Measurements from ENCODE around the gene EPHA3. TPM values are rescaled to one million over a fixed set of nuclear protein-coding genes. Genes with fewer than 3 reads are reported as not detected.

Gene EPHA3
- total and polyA plus RNA-seq, 5 donors from 2014 or later, result not detected

DNA sequence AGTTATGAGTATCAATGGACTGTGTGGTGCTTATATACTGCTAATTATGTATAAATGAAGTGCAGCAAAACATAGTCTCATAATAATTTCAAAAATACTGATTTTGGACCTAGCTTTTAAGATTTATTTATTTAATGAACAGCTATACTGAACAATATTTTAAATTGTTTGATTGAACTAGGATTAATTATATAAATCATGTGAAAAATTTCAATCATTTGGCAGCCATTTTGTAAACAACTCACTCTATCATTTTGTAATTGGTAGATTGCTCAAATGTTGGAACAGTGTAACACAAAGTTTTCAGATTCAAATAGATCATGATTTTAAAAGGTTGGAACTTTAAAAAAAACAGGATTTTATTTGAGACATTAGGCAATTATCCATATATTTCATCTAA is 47.0 kb downstream of the EPHA3 start:
- Histone ChIP-seq H3K4me1 (ENCODE audit: control insufficient read depth, insufficient read depth, low read length, poor library complexity, severe bottlenecking) (no peaks in the 10 kb centered on the region), H3K36me3 (ENCODE audit: control insufficient read depth, insufficient read depth, low read length) (no peaks in the 10 kb centered on the region), H3K27ac (ENCODE audit: insufficient read depth, low read length, poor library complexity, severe bottlenecking) (no peak overlapping the region), H3K4me3 (ENCODE audit: low read depth, low read length) (no peak overlapping the region), H3K27me3 (ENCODE audit: control insufficient read depth, insufficient read depth, low read length) (no peaks in the 10 kb centered on the region), H3K9me3 (ENCODE audit: control insufficient read depth in 2 of 2, low read length in 2 of 2) (no peaks in the 10 kb centered on the region)
- Mint-ChIP-seq H3K27me3 (no peaks in the 10 kb centered on the region), H3K4me1 (no peaks in the 10 kb centered on the region), H3K9me3 (peaks cover 0 to 10% (median 3%) of the 10 kb centered on the region in 7 donors), H3K36me3 (no peaks in the 10 kb centered on the region), H3K27ac (no peak overlapping the region), H3K4me3 (no peak overlapping the region)
- ATAC-seq (ENCODE audit: low read depth in 2 of 2), result no peak
- no peak for DNase-seq

GRCh38 chr3:89155811-89156210 is 48.4 kb downstream of the EPHA3 start:
- Histone ChIP-seq H3K9me3 (ENCODE audit: control insufficient read depth in 2 of 2, low read length in 2 of 2) (no peaks in the 10 kb centered on the region), H3K27me3 (ENCODE audit: control insufficient read depth, insufficient read depth, low read length) (no peaks in the 10 kb centered on the region), H3K36me3 (ENCODE audit: control insufficient read depth, insufficient read depth, low read length) (no peaks in the 10 kb centered on the region), H3K4me3 (ENCODE audit: low read depth, low read length) (no peak overlapping the region), H3K27ac (ENCODE audit: insufficient read depth, low read length, poor library complexity, severe bottlenecking) (no peak overlapping the region), H3K4me1 (ENCODE audit: control insufficient read depth, insufficient read depth, low read length, poor library complexity, severe bottlenecking) (no peaks in the 10 kb centered on the region)
- Mint-ChIP-seq H3K9me3 (peaks cover 0 to 10% (median 3%) of the 10 kb centered on the region in 7 donors), H3K36me3 (no peaks in the 10 kb centered on the region), H3K27ac (no peak overlapping the region), H3K4me3 (no peak overlapping the region), H3K4me1 (no peaks in the 10 kb centered on the region), H3K27me3 (no peaks in the 10 kb centered on the region)
- DNase-seq (no peak), ATAC-seq (ENCODE audit: low read depth in 2 of 2) (no peak)

DNA sequence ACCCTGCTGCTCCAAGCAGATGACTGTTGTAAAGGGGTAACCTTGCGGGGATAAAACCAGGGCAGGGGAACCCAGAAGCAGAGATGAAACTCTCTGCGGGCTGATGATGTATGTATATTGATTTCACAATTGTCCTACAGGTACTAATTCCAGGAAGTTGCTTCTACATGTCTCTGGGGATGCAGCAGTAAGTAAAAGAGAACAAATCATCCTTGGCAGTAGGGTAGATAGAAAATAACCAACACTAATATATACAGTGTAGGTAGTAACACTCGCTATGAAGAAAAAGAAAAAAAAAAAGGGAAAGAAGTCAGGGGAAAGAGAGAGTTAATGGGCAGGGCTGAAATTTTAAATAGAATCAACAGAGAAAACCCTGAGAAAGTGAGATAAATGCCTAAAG is 50.2 kb downstream of the EPHA3 start:
- H3K27ac Mint-ChIP-seq, result no peak overlapping the region
- H3K36me3 Mint-ChIP-seq, result no peaks in the 10 kb centered on the region
- no peaks in the 10 kb centered on the region for H3K4me1 Mint-ChIP-seq
- H3K4me1 ChIP-seq (ENCODE audit: control insufficient read depth, insufficient read depth, low read length, poor library complexity, severe bottlenecking), result no peaks in the 10 kb centered on the region
- H3K4me3 ChIP-seq (ENCODE audit: low read depth, low read length), result no peak overlapping the region
- no peak for DNase-seq
- no peaks in the 10 kb centered on the region for H3K36me3 ChIP-seq (ENCODE audit: control insufficient read depth, insufficient read depth, low read length)
- no peak overlapping the region for H3K4me3 Mint-ChIP-seq
- peaks cover 0 to 11% (median 1%) of the 10 kb centered on the region in 7 donors for H3K9me3 Mint-ChIP-seq
- H3K9me3 ChIP-seq (ENCODE audit: control insufficient read depth in 2 of 2, low read length in 2 of 2), result no peaks in the 10 kb centered on the region
- no peaks in the 10 kb centered on the region for H3K27me3 Mint-ChIP-seq
- no peak for ATAC-seq (ENCODE audit: low read depth in 2 of 2)
- no peaks in the 10 kb centered on the region for H3K27me3 ChIP-seq (ENCODE audit: control insufficient read depth, insufficient read depth, low read length)
- H3K27ac ChIP-seq (ENCODE audit: insufficient read depth, low read length, poor library complexity, severe bottlenecking), result no peak overlapping the region

DNA sequence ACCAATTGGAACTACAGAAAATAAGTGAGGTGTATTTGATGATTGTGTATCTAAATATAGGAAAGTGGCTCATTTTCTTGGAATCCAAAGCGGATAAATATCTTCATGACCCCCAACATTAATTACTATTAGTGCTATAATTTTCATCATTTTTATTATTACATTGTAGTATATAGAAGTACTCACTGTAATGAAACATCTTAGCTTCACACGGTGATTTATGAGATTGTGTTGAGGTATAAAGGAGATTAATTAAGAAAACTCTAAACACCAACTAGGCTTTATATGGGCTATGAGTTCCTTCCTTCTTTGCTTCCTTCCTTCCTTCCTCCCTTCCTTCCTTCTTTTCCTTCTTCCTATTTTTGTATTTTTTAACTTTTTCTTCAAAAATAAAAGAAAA is 52.2 kb downstream of the EPHA3 start:
- no peak overlapping the region for H3K27ac ChIP-seq (ENCODE audit: insufficient read depth, low read length, poor library complexity, severe bottlenecking)
- no peak overlapping the region for H3K4me3 ChIP-seq (ENCODE audit: low read depth, low read length)
- H3K36me3 ChIP-seq (ENCODE audit: control insufficient read depth, insufficient read depth, low read length), result no peaks in the 10 kb centered on the region
- no peak overlapping the region for H3K4me3 Mint-ChIP-seq
- no peaks in the 10 kb centered on the region for H3K27me3 ChIP-seq (ENCODE audit: control insufficient read depth, insufficient read depth, low read length)
- no peaks in the 10 kb centered on the region for H3K4me1 Mint-ChIP-seq
- no peaks in the 10 kb centered on the region for H3K4me1 ChIP-seq (ENCODE audit: control insufficient read depth, insufficient read depth, low read length, poor library complexity, severe bottlenecking)
- no peaks in the 10 kb centered on the region for H3K27me3 Mint-ChIP-seq
- H3K9me3 Mint-ChIP-seq, result peaks cover 0 to 12% (median 0%) of the 10 kb centered on the region in 7 donors
- no peaks in the 10 kb centered on the region for H3K36me3 Mint-ChIP-seq
- H3K27ac Mint-ChIP-seq, result no peak overlapping the region
- no peak for DNase-seq
- ATAC-seq (ENCODE audit: low read depth in 2 of 2), result no peak
- no peaks in the 10 kb centered on the region for H3K9me3 ChIP-seq (ENCODE audit: control insufficient read depth in 2 of 2, low read length in 2 of 2)

GRCh38 chr3:89164774-89165173 is 57.4 kb downstream of the EPHA3 start:
- no peaks in the 10 kb centered on the region for H3K9me3 ChIP-seq (ENCODE audit: control insufficient read depth in 2 of 2, low read length in 2 of 2)
- ATAC-seq (ENCODE audit: low read depth in 2 of 2), result no peak
- no peaks in the 10 kb centered on the region for H3K4me1 Mint-ChIP-seq
- no peak overlapping the region for H3K4me3 Mint-ChIP-seq
- no peaks in the 10 kb centered on the region for H3K36me3 ChIP-seq (ENCODE audit: control insufficient read depth, insufficient read depth, low read length)
- peaks cover 0 to 10% (median 2%) of the 10 kb centered on the region in 7 donors for H3K9me3 Mint-ChIP-seq
- no peak overlapping the region for H3K27ac Mint-ChIP-seq
- no peak for DNase-seq
- H3K27me3 ChIP-seq (ENCODE audit: control insufficient read depth, insufficient read depth, low read length), result no peaks in the 10 kb centered on the region
- H3K4me3 ChIP-seq (ENCODE audit: low read depth, low read length), result no peak overlapping the region
- no peaks in the 10 kb centered on the region for H3K36me3 Mint-ChIP-seq
- H3K27ac ChIP-seq (ENCODE audit: insufficient read depth, low read length, poor library complexity, severe bottlenecking), result no peak overlapping the region
- no peaks in the 10 kb centered on the region for H3K4me1 ChIP-seq (ENCODE audit: control insufficient read depth, insufficient read depth, low read length, poor library complexity, severe bottlenecking)
- H3K27me3 Mint-ChIP-seq, result no peaks in the 10 kb centered on the region

GRCh38 chr3:89165636-89166263 is 58.3 kb downstream of the EPHA3 start:
- peaks cover 0 to 10% (median 2%) of the 10 kb centered on the region in 7 donors for H3K9me3 Mint-ChIP-seq
- no peak for DNase-seq
- Histone ChIP-seq H3K9me3 (ENCODE audit: control insufficient read depth in 2 of 2, low read length in 2 of 2) (no peaks in the 10 kb centered on the region), H3K36me3 (ENCODE audit: control insufficient read depth, insufficient read depth, low read length) (no peaks in the 10 kb centered on the region), H3K4me1 (ENCODE audit: control insufficient read depth, insufficient read depth, low read length, poor library complexity, severe bottlenecking) (no peaks in the 10 kb centered on the region), H3K27me3 (ENCODE audit: control insufficient read depth, insufficient read depth, low read length) (no peaks in the 10 kb centered on the region), H3K4me3 (ENCODE audit: low read depth, low read length) (no peak overlapping the region), H3K27ac (ENCODE audit: insufficient read depth, low read length, poor library complexity, severe bottlenecking) (no peak overlapping the region)
- H3K27ac Mint-ChIP-seq, result no peak overlapping the region
- ATAC-seq (ENCODE audit: low read depth in 2 of 2), result no peak
- no peaks in the 10 kb centered on the region for H3K27me3 Mint-ChIP-seq
- H3K4me3 Mint-ChIP-seq, result no peak overlapping the region
- no peaks in the 10 kb centered on the region for H3K4me1 Mint-ChIP-seq
- H3K36me3 Mint-ChIP-seq, result no peaks in the 10 kb centered on the region

DNA sequence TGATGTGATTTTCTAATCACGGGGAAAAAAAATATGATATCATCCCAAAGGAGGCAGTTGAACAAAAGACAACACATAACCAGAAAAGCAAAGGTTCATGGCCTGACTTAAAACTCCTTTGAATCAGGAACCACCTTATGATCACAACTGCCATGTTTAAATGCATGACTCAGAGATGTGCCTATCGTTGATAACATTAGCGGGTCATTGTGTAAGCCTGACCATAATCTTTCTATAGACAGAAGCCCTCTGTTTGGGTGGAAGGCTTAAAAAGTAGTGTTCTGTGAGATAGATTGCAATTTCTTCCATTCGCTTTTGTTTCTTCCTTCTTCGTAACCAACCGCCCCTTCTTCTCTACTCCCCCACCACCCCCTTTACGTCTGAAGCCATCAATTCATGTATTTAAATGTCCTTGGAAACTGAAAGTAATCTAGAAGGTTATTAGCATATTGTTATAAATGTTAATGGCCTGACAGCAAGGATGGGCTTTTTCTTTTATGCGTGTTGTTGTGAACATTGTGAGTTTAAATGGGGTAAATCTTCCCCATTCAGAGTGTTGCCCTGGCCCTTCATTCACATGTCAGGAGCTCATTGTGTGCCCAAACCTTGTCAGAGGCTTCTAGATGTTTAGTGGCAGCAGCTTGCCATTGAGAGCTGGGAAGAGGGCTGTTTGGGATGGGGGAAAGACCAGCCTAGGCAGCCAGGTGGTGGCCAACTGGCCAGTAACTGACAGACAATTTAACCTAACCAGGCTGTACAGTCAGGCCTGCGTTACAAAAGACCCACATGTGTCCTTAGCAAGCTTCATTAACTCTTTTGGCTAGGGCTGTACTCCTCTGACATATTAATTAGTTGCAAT is 64.5 kb downstream of the EPHA3 start:
- no peaks in the 10 kb centered on the region for H3K36me3 Mint-ChIP-seq
- H3K36me3 ChIP-seq (ENCODE audit: control insufficient read depth, insufficient read depth, low read length), result no peaks in the 10 kb centered on the region
- no peak overlapping the region for H3K4me3 Mint-ChIP-seq
- no peak overlapping the region for H3K27ac Mint-ChIP-seq
- no peaks in the 10 kb centered on the region for H3K27me3 ChIP-seq (ENCODE audit: control insufficient read depth, insufficient read depth, low read length)
- no peaks in the 10 kb centered on the region for H3K4me1 Mint-ChIP-seq
- no peaks in the 10 kb centered on the region for H3K4me1 ChIP-seq (ENCODE audit: control insufficient read depth, insufficient read depth, low read length, poor library complexity, severe bottlenecking)
- no peaks in the 10 kb centered on the region for H3K27me3 Mint-ChIP-seq
- H3K9me3 Mint-ChIP-seq, result peaks cover 0 to 2% (median 0%) of the 10 kb centered on the region in 7 donors
- H3K4me3 ChIP-seq (ENCODE audit: low read depth, low read length), result no peak overlapping the region
- ATAC-seq (ENCODE audit: low read depth in 2 of 2) (no peak), DNase-seq (no peak)
- no peak overlapping the region for H3K27ac ChIP-seq (ENCODE audit: insufficient read depth, low read length, poor library complexity, severe bottlenecking)
- H3K9me3 ChIP-seq (ENCODE audit: control insufficient read depth in 2 of 2, low read length in 2 of 2), result no peaks in the 10 kb centered on the region

DNA sequence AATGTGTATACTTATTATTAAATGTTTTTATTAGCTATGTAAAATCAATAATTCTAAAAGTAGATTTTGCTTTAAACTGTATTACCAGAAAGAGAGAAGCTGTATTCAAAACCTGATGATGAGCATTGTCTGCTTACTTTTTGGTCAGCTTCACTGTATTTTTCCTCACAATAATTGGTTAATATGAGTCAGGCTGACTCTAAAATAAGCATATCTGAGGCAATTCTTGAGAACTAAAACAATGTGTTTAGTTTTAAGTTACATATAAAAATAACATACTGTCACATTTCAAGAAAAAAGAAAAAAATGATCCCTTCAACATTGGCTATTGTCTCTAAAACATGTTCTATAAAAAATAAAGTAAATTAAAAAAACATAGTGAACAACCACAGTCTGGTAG is 66.1 kb downstream of the EPHA3 start:
- Histone ChIP-seq H3K27me3 (ENCODE audit: control insufficient read depth, insufficient read depth, low read length) (no peaks in the 10 kb centered on the region), H3K4me3 (ENCODE audit: low read depth, low read length) (no peak overlapping the region), H3K36me3 (ENCODE audit: control insufficient read depth, insufficient read depth, low read length) (no peaks in the 10 kb centered on the region), H3K9me3 (ENCODE audit: control insufficient read depth in 2 of 2, low read length in 2 of 2) (no peaks in the 10 kb centered on the region), H3K27ac (ENCODE audit: insufficient read depth, low read length, poor library complexity, severe bottlenecking) (no peak overlapping the region), H3K4me1 (ENCODE audit: control insufficient read depth, insufficient read depth, low read length, poor library complexity, severe bottlenecking) (no peaks in the 10 kb centered on the region)
- Mint-ChIP-seq H3K36me3 (no peaks in the 10 kb centered on the region), H3K4me1 (no peaks in the 10 kb centered on the region), H3K27me3 (no peaks in the 10 kb centered on the region), H3K4me3 (no peak overlapping the region), H3K27ac (no peak overlapping the region), H3K9me3 (peaks cover 0 to 6% (median 2%) of the 10 kb centered on the region in 7 donors)
- ATAC-seq (ENCODE audit: low read depth in 2 of 2) (no peak), DNase-seq (no peak)

Data from CD4-positive, CD25-positive, alpha-beta regulatory T cell (primary cell).